Right atrium auricular region (tissue), 2 donors: ENCODE measurements around the gene ATP5PF. TPM values are rescaled to one million over a fixed set of nuclear protein-coding genes. Genes with fewer than 3 reads are reported as not detected.
"Not testable (repeated sequence)": the region's sequence is repeated elsewhere in the genome, so short reads cannot be mapped to it uniquely, and the experiment has no call there.

Source experiments
- DNase-seq: peaks from one replicate; pipeline ENCODE4 v3.0.0-alpha.2; 2019; ENCODE audit warnings: low spot score
- H3K27ac ChIP-seq, 2 donors: fragments of 200-600 bp; sonication (generic); 1 replicate in 1 of 2; 2 replicates in 1 of 2; pipeline ENCODE4 v1.5.1; 2016 to 2019
- H3K27me3 ChIP-seq, 2 donors: fragments of 200-600 bp; sonication (generic); one replicate each; pipeline versions ENCODE4 v1.5.1 to v1.6.0; 2017 to 2019
- H3K36me3 ChIP-seq: fragments of 200-600 bp; sonication (generic); one replicate; pipeline ENCODE4 v1.5.1; 2016
- H3K4me1 ChIP-seq, 2 donors: fragments of 200-600 bp; sonication (generic); one replicate each; pipeline versions ENCODE4 v1.5.1 to v1.6.0; 2017 to 2019
- H3K4me3 ChIP-seq, 2 donors: fragments of 200-600 bp; sonication (generic); 1 replicate in 1 of 2; 2 replicates in 1 of 2; pipeline ENCODE4 v1.5.1; 2017 to 2019; ENCODE audit warnings: mild to moderate bottlenecking in 1 of 2, moderate library complexity in 1 of 2
- H3K9me3 ChIP-seq, 2 donors: fragments of 200-600 bp; sonication (generic); one replicate each; pipeline ENCODE4 v1.5.1; 2019
- CTCF ChIP-seq, 2 donors: fragments of 200-600 bp; sonication (generic); IDR thresholded peaks; one replicate each; pipeline ENCODE4 v1.5.1; 2019; ENCODE audit warnings: antibody characterized with exemption in 2 of 2
- total RNA-seq, 2 donors: library from RNA; depleted of rRNA; stranded (reverse); fragments of >200 nt; gene quantifications; one replicate each; pipeline ENCODE4 v1.1.0, GENCODE V29; 2016

ATP5PF gene, protein sequence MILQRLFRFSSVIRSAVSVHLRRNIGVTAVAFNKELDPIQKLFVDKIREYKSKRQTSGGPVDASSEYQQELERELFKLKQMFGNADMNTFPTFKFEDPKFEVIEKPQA
- 100 to 1,000 TPM; 323 to 740 TPM for total RNA-seq

- Histone ChIP-seq H3K4me1 (peaks cover 0 to 57% of the 10 kb centered on the region in 2 donors), H3K27ac (peak within 1 kb of the TSS; percentile 99 to 100), H3K27me3 (no peaks in the 10 kb centered on the region), H3K9me3 (no peaks in the 10 kb centered on the region), H3K36me3 (peaks cover 14% of the 10 kb centered on the region), H3K4me3 (peak within 1 kb of the TSS; percentile 91 to 98)
- peak; percentile 96 for DNase-seq
- TF ChIP-seq CTCF (IDR thresholded peaks at IDR 0.05), result no peak
Measured at GRCh38 chr21:25734904-25735645, at the start of gene ATP5PF, which contains the start of gene GABPA. Gene ATP5PF, minus strand, starts transcription at chr21:25734904. Its CDS starts 5,110 bp downstream, at chr21:25729794. Gene GABPA, plus strand, starts transcription at chr21:25734972. Its CDS starts 6,627 bp downstream, at chr21:25741599.

DNA sequence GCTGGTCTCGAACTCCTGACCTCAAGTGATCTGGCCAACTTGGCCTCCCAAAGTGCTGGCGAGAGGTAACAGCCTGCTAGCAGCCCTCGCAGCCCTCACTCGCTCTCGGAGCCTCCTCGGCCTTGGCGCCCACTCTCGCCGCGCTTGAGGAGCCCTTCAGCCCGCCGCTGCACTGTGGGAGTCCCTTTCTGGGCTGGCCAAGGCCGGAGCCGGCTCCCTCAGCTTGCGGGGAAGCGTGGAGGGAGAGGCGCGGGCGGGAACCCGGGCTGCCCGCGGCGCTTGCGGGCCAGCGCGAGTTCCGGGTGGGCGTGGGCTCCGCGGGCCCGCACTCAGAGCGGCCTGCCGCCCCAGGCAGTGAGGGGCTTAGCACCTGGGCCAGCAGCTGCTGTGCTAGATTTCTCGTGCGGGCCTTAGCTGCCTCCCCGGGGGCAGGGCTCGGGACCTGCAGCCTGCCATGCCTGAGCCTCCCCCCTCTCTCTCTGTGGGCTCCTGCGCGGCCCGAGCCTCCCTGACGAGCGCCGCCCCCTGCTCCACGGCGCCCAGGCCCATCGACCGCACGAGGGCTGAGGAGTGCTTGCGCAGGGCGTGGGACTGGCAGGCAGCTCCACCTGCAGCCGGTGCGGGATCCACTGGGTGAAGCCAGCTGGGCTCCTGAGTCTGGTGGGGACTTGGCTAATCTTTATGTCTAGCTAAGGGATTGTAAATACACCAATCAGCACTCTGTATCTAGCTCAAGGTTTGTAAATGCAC lies 43.6 kb upstream of the ATP5PF start:
- not testable (repeated sequence) for H3K27me3 ChIP-seq, H3K4me3 ChIP-seq, H3K4me1 ChIP-seq, H3K27ac ChIP-seq, DNase-seq, H3K9me3 ChIP-seq, H3K36me3 ChIP-seq

DNA sequence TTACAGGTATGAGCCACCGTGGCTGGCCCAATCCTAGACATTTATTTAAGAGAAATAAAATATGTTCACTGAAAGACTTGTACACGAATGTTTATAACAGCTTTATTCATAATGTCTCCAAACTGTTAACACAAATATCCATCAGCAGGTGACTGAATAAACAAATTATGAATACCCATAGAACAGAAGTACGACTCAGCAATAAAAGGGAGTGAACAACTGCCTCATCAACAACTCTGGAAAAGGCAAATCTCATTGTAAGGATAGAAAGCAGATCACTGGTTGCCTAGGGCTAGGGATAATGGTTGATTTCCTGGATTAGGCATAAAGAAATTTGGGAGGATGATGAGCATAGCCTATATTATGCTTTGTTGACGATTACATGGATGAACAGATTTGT lies 41.7 kb upstream of the ATP5PF start:
- Histone ChIP-seq H3K4me3 (no peak overlapping the region), H3K27ac (no peak overlapping the region), H3K9me3 (no peaks in the 10 kb centered on the region), H3K27me3 (no peaks in the 10 kb centered on the region), H3K4me1 (no peaks in the 10 kb centered on the region), H3K36me3 (no peaks in the 10 kb centered on the region)
- DNase-seq, result no peak
- TF ChIP-seq CTCF (IDR thresholded peaks at IDR 0.05), result no peak

DNA sequence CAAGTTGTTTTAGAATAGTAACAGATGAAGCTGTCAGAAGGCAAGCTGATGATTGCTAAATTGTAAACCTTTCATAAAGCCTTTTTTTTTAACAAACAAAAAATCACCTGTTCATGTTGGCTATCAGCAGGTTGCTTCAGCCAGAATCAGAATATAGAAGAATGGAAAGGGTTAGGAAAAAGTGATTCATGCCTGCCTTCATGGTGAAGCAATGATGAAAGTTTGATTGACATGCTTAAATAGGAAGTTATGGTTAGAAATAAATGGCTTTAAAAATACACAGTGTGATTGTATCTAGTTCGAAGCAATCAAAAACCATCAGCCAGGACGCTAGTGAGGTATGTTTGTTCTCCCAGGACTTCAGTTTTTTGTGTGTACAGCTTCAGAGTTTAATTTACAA lies 38.0 kb upstream of the ATP5PF start:
- no peaks in the 10 kb centered on the region for H3K4me1 ChIP-seq
- TF ChIP-seq CTCF (IDR thresholded peaks at IDR 0.05), result no peak
- no peak overlapping the region for H3K27ac ChIP-seq

DNA sequence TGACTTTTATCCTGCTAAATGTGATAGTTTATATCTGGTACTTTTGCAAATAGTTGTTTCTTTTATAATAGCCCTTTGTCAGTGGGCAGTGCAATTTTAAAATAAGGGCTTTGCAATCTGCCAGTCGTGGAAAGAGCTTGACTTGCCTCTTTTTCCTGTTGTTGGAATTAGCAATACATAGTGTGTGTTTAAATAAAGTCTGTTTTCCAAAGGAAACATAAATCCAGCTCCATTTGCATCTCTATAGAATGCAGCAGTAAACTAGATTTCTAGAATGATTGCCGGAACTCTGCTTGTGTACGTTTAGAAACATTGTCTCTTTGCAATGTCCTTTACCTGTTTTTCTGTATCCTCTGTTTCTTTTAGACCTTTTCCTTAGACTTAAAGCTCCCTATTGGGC lies 33.2 kb upstream of the ATP5PF start:
- no peak for DNase-seq
- Histone ChIP-seq H3K9me3 (no peaks in the 10 kb centered on the region), H3K27ac (no peak overlapping the region), H3K4me3 (no peak overlapping the region), H3K4me1 (no peaks in the 10 kb centered on the region), H3K27me3 (no peaks in the 10 kb centered on the region), H3K36me3 (peaks cover 37% of the 10 kb centered on the region)
- TF ChIP-seq CTCF (IDR thresholded peaks at IDR 0.05), result no peak

More for the DNA sequence above, 38.0 kb upstream of the ATP5PF start:
- no peaks in the 10 kb centered on the region for H3K9me3 ChIP-seq
- DNase-seq, result no peak
- H3K4me3 ChIP-seq, result no peak overlapping the region
- H3K36me3 ChIP-seq, result peaks cover 7% of the 10 kb centered on the region
- no peaks in the 10 kb centered on the region for H3K27me3 ChIP-seq

- DNase-seq, result no peak
- no peak overlapping the region for H3K4me3 ChIP-seq
- TF ChIP-seq CTCF (IDR thresholded peaks at IDR 0.05), result no peak
- H3K27me3 ChIP-seq, result no peaks in the 10 kb centered on the region
- H3K9me3 ChIP-seq, result no peaks in the 10 kb centered on the region
- H3K4me1 ChIP-seq, result no peaks in the 10 kb centered on the region
- H3K27ac ChIP-seq, result no peak overlapping the region
- H3K36me3 ChIP-seq, result peaks cover 58% of the 10 kb centered on the region
Measured at GRCh38 chr21:25764065-25764464, 29.4 kb upstream of the ATP5PF start.
